ENCODE data around the gene CNST. TPM values are rescaled to one million over a fixed set of nuclear protein-coding genes. Genes with fewer than 3 reads are reported as not detected.
A peak's percentile ranks its signal among the peaks of the same experiment; 100 is the strongest.

CNST gene
- total and polyA plus RNA-seq, 9 of the 15 experiments (the other 6 are each of a cell fraction or from before 2014, with no cell fraction given) = 17.0 to 55.3 (median 30.8) TPM

- TF ChIP-seq ZNF133 (CRISPR knock-in tag; IDR thresholded peaks at IDR 0.05) (no peak), HBP1 (CRISPR knock-in tag; IDR thresholded peaks at IDR 0.05) (no peak), ZNF408 (CRISPR knock-in tag; IDR thresholded peaks at IDR 0.05; ENCODE audit: low read depth) (no peak), ETV5 (CRISPR knock-in tag; IDR thresholded peaks at IDR 0.05; ENCODE audit: low read depth) (no peak), ILF3 (IDR thresholded peaks at IDR 0.05; ENCODE audit: borderline replicate concordance) (no peak), CTCF (IDR thresholded peaks at IDR 0.05 in 2 of 3, conservative IDR thresholded peaks at IDR 0.05 in 1 of 3; ENCODE audit: insufficient read depth in 2 of 3, low read depth in 1 of 3, low read length in 3 of 3) (no peak; a peak in 1 of 6 replicates), ATF7 (IDR thresholded peaks at IDR 0.05) (peak; percentile 46; the same call in 1 of the 2 replicates), IFI16 (CRISPR knock-in tag; IDR thresholded peaks at IDR 0.05) (no peak), ZNF280B (CRISPR knock-in tag; IDR thresholded peaks at IDR 0.05) (no peak), CTBP1 (IDR thresholded peaks at IDR 0.05; ENCODE audit: borderline replicate concordance) (no peak), SMAD1 (IDR thresholded peaks at IDR 0.05; ENCODE audit: low read depth, low read length, partially characterized antibody) (no peak), CEBPZ (IDR thresholded peaks at IDR 0.05; ENCODE audit: borderline replicate concordance, low read depth, low read length) (no peak), SLC30A9 (CRISPR knock-in tag; IDR thresholded peaks at IDR 0.05) (no peak), KDM1A (IDR thresholded peaks at IDR 0.05) (peak; percentile 14 to 47; a peak in 2 of 4 replicates), SMARCE1 (IDR thresholded peaks at IDR 0.05) (no peak), SRSF9 (IDR thresholded peaks at IDR 0.05; ENCODE audit: borderline replicate concordance, low read depth, low read length) (no peak), U2AF1 (optimal IDR thresholded peaks at IDR 0.05; ENCODE audit: low read depth, low read length) (no peak), CGGBP1 (CRISPR knock-in tag; IDR thresholded peaks at IDR 0.05) (no peak), ZNF511 (CRISPR knock-in tag; IDR thresholded peaks at IDR 0.05) (no peak)
These were observed 42.5 kb downstream of the CNST start (continued) for GRCh38 chr1:246608616-246609376.

All from K562 (cell line).